ENCODE data around the gene TMPRSS4.

TMPRSS4 gene

DNA sequence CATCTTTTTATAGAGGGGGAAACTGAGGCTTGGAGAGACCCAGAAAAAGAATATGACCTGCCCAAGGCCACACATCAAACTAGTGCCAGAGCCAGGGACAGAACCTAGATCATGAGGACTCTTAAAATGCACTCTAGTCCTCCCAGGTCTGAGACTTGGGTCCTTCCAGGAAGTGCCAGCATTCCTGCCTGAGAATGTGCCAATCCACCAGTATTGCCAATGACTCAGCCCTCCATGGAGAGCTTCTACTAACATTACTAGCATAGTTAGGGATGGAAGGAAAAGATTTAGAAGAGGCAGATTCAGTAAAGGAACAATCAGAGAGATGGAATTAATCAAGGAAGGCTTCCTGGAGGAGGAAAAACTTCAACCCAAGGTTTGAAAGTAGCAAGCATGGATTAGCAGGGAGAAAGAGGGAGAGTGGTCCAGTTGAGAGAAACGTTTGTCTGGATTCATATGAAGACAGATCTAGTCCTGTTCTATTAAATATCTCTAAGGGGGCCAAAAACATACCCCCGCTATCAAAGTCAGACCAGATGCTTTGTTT is 30.0 kb downstream of the TMPRSS4 start:
- DNase-seq (ENCODE audit: low read depth): no peak

DNA sequence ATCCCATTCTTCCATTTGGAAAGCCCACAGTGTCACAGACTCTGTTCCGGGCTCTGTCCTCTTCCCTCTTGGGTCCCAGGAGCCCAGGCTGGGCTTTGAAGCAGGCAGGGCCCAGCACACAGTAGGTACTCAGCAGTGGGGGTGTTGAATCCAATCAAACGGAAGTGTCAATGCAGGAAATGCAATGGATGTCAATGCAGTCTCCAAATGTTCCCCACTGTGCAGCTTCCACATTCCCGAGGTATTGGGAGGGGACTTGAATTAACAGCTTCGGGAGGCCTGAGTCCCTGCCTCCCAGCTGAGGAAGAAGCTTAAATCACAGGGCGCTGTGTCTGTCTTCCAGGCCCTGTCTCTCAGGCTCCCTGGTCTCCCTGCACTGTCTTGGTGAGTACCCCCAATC is 31.6 kb downstream of the TMPRSS4 start:
- no peak for DNase-seq (ENCODE audit: low read depth)

GRCh38 chr11:118109231-118109630 is 32.4 kb downstream of the TMPRSS4 start:
- no peak for DNase-seq (ENCODE audit: low read depth)

DNA sequence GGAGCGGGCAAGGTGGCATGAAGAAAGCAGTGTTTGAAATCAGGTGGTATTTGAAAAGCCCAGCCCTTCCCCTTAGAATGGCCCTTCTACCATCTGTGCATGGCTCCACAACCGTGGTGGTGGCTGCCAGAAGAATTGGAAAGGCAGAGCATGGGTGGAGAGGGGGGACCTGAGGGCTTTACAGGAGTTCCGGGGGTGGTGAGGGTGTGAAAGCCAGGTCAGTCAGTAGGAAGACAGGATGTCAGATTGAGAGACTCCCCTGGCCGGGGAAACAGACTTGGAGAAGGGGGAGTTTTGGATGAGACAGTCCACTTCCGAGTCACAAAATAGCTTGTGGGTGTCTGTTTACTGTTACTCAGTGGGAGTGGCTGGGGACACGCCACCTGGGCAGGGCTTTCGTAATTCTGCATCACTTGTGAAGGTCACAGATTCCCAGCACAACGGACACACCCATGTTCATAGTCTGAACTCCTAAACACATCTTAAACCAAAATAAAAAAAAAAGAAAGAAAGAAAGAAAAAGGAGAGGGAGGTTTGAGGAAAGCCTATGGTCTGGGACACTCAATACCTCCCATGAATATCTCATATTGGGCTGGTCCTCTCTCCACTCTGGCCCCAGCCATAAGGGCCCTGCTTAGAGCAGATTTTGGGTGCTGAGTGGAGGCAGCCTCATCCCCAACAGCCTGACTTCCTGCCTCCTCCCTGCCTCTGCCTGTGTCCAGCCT is 34.3 kb downstream of the TMPRSS4 start:
- DNase-seq (ENCODE audit: low read depth): no peak

DNA sequence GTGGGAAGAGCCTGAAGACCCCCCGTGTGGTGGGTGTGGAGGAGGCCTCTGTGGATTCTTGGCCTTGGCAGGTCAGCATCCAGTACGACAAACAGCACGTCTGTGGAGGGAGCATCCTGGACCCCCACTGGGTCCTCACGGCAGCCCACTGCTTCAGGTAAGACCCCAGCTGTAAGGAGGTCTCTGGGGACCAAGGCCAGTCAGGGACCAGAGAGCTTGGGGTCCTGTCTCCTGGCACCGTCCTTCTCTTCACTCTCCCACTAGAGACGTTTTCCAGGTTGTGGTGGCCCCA is 34.8 kb downstream of the TMPRSS4 start:
- DNase-seq (ENCODE audit: low read depth): no peak

DNA sequence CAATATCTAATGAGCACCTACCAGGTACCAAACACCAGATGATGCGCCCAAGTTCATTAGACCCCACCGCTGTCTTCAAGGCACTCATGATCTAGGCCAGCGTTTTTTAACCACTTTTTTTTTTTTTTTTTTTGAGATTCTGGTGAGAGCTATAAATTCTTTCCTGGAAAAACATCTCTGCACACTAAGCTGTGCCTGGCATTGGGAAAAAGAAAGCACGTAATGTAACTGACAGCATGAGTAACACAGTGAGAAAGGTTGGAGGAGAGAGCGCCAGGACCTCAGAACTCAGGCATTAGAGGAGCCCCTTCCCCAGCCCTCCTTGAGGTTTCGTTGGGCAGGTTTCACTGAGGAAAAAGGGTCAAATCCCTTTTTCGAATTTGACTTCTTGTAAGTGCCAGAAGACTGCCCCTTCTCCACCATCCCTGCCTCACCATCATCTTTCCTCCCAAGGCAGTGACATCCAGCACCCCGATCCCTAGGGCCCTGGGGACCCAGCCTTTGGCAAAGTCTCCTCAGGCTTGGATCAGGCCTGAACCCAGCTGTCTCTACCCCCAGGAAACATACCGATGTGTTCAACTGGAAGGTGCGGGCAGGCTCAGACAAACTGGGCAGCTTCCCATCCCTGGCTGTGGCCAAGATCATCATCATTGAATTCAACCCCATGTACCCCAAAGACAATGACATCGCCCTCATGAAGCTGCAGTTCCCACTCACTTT is 36.0 kb downstream of the TMPRSS4 start:
- no peak for DNase-seq (ENCODE audit: low read depth)

DNA sequence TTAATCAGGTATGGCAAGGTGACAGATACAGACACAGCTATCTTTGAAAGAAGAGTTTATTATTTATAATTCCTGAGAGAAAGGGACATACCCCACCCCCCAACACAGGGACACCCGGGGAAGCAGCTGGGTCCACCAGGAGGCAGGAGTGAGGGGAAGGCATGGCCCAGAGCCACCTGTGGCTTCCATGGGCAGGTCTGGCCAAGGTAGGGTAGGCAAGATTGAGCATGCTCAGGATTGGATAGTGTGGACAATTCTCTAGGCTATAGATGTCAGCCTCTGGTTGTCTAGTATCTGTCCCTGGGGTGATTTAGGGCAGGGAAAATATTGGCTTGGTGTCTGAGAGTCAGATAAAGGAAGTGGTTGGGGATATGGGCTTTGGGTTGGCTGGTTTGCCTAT is 37.4 kb downstream of the TMPRSS4 start:
- no peak for DNase-seq (ENCODE audit: low read depth)

- DNase-seq (ENCODE audit: low read depth): no peak
Observed at GRCh38 chr11:118115048-118115447, 38.2 kb downstream of the TMPRSS4 start.

GRCh38 chr11:118117790-118118601 is 41.1 kb downstream of the TMPRSS4 start:
- DNase-seq (ENCODE audit: low read depth): no peak

DNA sequence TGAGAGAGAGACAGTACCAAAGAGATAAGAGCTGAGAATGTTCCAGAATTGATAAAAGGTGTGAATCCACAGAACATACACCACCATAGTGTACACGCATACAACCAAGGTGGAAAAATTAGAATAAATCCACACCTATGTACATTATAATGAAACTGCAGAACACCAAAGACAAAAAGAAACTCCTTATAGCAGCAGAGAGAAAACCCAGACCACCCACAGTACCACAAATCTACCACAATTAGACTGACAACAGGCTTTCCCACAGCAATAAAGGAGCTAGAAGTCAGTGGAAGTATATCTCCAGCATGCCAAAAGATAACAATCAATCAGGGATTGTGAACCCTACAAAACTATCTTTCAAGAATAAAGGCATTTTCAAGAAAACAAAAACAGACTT is 43.9 kb downstream of the TMPRSS4 start:
- DNase-seq (ENCODE audit: low read depth): no peak

DNA sequence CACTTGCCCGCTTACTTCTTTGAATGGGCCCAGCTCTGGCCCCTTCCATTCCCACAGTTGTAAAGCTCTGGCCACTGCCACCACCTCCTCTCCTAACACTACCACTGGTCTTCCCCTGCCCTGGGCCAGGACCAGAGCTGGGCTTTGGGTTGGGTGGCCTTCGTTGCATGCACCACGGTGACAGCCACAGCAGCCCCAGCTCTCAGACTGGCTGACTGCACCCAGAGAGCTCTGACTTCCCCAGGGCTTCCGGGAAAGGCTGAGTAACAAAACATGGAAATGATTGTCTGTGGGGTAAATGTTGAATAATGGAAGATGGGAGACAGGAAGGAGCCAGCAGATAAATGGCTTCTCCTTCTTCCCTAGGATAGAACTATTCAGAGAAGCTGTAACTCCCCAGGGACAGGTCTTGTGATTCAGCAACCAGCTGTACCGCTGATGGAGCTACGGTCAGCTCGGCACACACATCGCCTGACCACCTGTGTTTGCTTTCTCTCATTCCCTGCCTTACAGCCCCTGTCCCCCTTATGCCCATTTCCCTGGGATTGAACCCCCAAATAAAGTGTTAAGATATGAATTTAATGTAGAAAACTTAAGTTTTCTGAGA is 48.2 kb downstream of the TMPRSS4 start:
- no peak for DNase-seq (ENCODE audit: low read depth)

GRCh38 chr11:118126082-118126838 is 49.4 kb downstream of the TMPRSS4 start:
- DNase-seq (ENCODE audit: low read depth): no peak

DNA sequence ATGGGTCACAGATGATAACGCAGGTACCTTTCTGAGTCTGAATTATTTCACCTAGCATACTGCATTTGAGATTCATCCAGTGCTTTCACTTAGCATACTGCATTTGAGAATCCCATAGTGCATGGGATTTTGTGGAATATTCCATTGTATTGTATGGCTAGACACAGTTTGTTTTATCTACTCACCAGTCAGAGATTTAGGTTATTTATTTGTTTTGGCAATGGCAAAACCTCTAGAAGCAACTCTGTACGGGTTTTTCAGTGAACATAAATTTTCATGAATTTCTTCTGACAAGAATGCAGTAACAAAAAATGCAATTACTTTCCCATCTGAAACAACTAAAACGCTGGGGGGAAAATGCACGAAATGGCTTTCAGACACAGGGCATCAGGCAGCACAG is 51.4 kb downstream of the TMPRSS4 start:
- no peak for DNase-seq (ENCODE audit: low read depth)

- DNase-seq (ENCODE audit: low read depth): no peak
Observed at GRCh38 chr11:118128721-118129470, 52.0 kb downstream of the TMPRSS4 start.

- DNase-seq (ENCODE audit: low read depth): no peak
Observed at GRCh38 chr11:118129471-118130172, 52.7 kb downstream of the TMPRSS4 start.

- DNase-seq (ENCODE audit: low read depth): no peak
Observed at GRCh38 chr11:118132385-118133151, 55.7 kb downstream of the TMPRSS4 start.

DNA sequence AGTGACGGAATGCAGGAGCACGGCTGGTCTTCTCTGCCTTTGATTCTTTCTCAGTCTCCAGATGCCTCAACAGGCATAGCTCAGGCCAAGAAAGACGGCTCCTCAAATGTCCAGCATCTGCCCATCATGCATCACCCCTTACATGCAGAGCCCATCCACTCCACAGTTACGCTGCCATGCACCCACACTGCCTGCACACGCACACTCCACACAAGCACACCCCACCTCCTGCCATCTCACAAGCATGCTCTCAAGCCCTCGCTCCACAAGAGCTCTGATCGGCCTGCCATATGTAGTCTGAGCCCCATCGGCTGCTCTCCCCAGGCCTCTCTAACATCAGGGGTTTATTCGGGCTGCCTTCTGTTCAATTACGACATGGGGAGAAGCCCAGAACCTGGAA is 56.9 kb downstream of the TMPRSS4 start:
- no peak for DNase-seq (ENCODE audit: low read depth)

GRCh38 chr11:118135051-118135795 is 58.3 kb downstream of the TMPRSS4 start:
- no peak for DNase-seq (ENCODE audit: low read depth)

DNA sequence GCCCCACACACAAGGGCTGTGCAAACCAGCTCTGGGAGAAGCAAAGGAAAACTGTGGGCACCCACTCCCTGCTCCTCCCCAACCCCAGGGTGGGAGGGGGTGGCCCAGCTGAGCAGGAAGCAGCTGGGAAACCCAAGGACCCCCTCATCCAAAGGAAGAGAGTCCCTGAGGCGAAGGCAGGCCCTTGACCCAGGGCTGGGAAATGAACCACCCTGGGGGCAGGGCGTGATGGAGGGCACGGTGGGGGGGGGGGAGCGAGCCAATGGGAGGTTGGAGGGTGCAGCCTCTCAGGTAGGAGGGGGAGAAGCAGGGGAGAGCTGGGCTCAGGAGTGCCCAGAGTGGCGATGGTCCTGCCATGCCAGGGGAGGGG is 58.9 kb downstream of the TMPRSS4 start:
- no peak for DNase-seq (ENCODE audit: low read depth)

Data from activated T-helper 9 cell treated with anti-CD3 and anti-CD28 coated beads, Interleukin-2, amount 50 U/mL, for 16 hours (primary cell).